HG03460 (cell line): ENCODE measurements around the gene DLGAP5.

Source experiments
- ATAC-seq: cut with Tn5 transposase; IDR thresholded peaks from one replicate; pipeline ENCODE4 v1.9.1; 2021; ENCODE audit not compliant: unreplicated experiment

DLGAP5 gene

GRCh38 chr14:55191203-55192053, at the start of gene DLGAP5:
DLGAP5 (minus strand) TSS chr14:55191585; CDS start chr14:55189179, 2,406 bp downstream.
- peak; percentile 97 for ATAC-seq

DNA sequence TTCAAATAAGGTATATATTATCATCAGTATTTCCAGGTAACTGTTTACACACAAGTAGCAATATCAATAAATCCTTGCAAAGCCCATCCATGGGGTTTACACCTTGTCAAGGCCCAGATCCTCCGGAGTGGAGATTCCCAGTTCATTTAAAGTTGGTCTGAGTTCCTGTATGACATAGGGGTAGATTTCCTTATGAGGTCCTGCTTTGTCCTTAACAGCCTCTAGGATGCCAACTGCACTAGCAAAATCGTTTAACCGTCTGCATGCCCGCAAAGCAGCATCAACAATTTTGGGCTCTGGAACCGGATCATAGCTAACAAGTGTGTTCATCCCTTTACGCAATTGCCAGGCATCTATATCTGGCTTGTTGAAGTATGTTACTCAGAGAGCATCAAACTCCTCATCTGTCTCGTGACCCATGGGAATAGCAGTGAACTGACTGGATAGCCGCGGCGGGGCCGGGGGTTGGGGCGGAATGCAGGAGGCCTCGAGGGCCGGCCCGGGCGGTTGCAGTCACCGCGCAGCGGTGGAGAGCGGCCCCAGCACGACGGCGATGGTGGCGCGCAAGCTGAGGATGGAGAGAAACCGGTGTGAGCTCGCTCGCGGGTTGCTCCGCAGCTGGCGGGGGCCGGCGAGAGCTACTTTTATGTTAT, 49.3 kb upstream of the DLGAP5 start:
- no peak for ATAC-seq

DNA sequence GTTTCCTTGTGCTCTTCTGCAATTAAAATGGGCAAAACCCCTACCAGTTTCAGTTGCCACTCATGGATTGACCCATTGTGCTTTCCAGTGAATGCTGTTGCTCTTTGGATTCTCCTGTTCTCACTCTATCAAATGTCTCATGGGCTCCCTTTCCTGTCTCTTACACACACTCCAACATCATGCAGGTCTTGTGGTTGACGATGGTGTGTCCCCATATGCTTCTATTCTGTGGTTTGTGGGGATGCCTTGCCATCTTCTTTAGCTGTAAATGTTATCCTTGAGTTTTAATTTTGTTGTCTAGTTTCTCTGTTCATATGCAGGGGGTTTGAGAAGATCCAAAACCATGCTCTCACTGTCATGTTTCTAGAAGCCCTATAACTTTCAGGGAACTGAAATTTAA, 47.9 kb upstream of the DLGAP5 start:
- ATAC-seq, result no peak

DNA sequence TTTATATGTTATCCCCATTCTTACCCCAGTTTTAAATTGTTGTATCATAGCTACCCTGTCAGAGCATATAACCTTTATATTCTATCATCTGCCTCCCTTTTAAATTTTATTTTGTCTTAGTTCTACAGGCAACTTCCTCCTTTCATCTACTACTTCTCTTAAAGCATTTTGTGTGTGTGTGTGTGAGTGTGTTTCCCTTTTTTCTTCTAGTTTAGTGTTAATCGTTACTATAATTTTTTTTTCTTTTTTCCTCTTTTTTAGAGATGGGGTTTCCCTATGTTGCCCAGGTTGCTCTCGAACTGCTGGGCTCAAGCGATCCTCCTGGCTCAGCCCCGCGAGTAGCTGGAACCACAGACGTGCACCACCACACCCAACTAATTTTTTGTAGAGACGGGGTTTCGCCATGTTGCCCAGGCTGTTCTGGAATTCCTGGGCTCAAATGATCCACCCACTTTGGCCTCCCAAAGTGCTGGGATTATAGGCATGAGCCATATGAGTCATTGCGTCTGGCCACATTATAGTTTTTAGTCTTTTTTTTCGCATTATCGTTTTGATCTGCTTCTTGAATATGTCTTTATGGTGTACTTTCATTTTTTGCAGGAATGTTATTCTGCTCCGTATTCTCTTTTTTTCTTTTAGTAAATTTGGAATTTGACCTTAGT, 46.8 kb upstream of the DLGAP5 start:
- ATAC-seq, result no peak

GRCh38 chr14:55233591-55233990, 42.2 kb upstream of the DLGAP5 start:
- no peak for ATAC-seq

DNA sequence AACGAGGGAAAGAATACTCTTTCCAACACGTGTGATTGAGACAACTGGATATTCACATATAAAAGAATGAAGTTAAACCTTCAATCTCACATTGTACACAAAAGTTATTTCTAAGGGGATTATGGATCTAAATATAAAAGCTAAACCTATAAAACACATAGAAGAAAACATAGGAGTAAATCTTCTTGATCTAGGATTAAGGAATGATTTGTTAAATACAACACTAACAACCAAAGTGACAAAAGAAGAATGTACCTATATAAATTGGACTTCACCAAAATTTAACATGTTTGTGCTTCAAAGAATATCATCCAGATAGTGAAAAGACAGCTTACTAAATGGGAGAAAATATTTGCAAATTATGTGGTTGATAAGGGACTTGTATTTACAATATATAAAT, 36.9 kb upstream of the DLGAP5 start:
- ATAC-seq, result no peak

DNA sequence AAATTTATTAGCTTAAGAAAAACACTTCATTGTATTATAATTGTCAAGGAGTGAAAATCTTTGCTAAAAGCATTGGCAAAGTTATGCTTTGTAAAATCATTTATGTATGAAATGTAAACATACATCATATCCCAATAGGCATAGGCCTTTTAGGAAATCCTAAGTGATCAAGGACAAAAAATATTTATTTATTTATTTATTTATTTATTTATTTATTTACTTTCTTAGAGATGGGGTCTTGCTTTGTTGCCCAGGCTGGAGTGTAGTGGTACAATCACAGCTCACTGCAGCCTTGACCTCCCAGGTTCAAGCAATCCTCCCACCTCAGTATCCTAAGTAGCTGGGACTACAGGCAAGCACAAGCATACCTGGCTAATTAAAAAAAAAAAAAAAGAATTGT, 32.0 kb upstream of the DLGAP5 start:
- no peak for ATAC-seq

- no peak for ATAC-seq
Observed at GRCh38 chr14:55221968-55222367, 30.6 kb upstream of the DLGAP5 start.

DNA sequence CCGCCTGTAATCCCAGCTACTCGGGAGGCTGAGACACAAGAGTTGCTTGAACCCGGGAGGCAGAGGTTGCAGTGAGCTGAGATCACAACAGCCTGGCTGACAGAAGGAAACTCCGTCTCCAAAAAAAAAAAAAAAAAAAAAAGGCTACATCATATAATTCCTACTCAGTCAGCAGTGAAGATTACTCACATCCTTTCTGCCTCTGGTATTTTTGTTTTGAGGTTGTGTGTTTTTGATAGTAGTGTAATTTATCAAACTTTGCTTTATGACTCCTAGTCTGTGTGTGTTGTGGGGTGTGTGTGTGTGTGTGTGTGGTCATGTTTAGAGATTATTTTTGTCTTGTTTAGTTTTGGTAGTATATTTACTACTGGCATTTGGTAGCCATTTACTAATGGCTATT, 29.8 kb upstream of the DLGAP5 start:
- no peak for ATAC-seq

DNA sequence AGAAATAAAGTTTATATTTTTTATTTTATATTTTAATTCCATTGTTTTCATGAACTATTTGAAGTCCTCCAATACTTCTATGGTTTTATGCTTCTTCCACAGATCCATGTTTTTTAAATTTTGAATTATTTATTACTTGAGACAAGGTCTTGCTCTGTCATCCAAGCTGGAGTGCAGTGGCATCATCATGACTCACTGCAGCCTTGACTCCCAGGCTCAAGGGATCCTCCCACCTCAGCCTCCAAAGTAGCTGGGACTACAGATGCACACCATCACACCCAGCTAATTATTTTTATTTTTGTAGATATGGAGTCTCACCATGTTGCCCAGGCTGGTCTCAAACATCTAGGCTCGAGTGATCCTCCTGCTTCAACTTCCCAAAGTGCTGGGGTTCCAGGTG, 28.8 kb upstream of the DLGAP5 start:
- ATAC-seq, result no peak

DNA sequence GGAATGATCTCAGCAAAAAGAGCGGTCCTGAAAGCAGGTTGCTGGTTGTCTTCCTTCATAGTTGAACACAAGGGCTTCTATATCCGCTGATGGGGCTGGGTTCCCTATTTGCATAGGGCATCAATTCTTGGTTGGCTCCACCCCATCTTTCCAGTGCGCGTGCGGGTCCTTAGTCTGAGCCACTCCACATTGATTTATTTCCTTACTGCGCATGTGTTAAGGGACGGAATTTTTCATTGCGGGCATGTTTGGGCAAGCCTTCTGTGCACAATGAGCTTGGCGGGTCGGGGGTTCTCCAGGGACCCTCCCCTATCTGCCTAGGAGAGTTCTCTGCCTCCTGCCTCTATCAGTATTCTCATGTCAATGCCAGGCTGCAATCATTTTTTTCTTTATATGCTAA, 21.2 kb upstream of the DLGAP5 start:
- ATAC-seq, result no peak

- no peak for ATAC-seq
Observed at GRCh38 chr14:55207832-55208231, 16.4 kb upstream of the DLGAP5 start.

DNA sequence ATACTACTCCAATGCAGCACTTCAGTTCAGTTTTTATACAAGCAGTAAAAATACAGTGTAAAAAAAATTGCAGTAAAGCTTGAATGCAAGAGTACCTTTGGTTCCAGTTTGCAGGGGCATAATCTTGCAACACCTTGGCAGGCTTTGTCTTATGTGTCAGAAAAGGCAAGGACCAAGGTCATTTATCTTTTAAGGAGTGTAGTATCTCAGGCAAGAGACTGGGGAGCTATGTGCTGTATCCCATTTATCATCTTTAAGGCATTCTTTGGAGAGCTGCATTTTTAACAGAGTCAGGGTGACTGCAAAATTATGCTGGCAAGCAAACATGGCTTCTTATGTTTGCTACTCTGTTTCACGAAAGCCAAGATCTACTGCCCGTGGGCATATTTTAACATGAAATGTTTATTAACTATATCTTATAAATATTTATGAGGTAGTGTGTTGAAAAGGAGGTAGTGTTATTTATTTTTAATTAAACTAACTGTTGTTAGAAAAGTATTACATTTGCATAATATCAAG, 14.8 kb upstream of the DLGAP5 start:
- no peak for ATAC-seq

DNA sequence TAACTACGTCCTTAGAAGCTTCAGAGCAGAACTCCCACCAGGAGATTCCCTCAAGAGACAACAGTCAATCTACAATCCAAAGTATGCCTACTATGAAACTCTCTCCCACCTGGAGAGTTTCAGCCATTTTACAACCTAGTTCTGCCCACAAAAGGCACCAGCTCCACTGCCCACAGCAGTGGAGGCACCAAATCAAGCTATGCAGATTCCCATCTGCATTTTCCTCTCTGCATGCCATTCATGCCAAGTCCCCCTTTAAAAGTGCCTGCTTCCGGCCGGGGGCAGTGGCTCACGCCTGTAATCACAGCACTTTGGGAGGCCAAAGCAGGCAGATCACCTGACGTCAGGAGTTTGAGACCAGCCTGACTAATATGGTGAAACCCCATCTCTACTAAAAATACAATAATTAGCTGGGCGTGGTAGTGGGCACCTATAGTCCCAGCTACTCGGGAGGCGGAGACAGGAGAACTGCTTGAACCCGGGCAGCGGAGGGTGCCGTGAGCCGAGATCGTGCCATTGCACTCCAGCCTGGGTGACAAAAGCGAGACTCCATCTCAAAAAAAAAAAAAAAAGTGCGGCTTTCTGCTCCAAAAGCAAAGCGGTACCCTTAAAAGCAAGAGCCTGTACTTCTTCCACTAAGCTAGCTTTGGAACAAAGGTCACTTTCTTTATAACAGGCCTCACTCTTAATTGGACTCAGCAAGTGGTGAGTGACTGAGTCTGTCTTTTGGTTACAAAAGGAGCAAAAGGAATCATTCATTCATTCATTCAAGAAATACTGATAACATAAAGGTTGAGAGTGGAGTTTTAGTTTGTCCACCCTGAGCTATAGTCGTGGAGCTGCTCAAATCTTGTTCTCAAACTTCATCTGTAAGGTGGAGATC, 10.1 kb upstream of the DLGAP5 start:
- no peak for ATAC-seq

- no peak for ATAC-seq
Observed at GRCh38 chr14:55200651-55201050, 9.3 kb upstream of the DLGAP5 start.

DNA sequence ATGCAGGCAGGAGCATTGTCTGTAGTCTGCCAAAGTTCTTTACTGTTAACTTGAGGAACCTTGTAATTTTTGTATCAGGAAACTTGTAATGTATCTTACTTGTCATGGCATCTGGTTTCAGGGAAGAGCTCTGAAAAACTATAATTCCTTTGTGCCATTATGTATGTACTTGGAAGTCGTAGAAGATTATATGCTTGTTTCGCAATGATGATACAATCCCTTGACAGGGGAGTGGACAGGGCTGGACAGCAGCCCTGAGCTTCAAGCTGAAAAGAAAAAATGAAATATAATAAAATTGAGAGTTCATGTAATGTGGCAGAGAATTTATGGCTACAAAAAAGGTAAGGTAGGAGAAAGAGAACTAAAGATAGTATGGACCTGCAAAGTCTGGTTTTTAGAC, 7.4 kb upstream of the DLGAP5 start:
- no peak for ATAC-seq

DNA sequence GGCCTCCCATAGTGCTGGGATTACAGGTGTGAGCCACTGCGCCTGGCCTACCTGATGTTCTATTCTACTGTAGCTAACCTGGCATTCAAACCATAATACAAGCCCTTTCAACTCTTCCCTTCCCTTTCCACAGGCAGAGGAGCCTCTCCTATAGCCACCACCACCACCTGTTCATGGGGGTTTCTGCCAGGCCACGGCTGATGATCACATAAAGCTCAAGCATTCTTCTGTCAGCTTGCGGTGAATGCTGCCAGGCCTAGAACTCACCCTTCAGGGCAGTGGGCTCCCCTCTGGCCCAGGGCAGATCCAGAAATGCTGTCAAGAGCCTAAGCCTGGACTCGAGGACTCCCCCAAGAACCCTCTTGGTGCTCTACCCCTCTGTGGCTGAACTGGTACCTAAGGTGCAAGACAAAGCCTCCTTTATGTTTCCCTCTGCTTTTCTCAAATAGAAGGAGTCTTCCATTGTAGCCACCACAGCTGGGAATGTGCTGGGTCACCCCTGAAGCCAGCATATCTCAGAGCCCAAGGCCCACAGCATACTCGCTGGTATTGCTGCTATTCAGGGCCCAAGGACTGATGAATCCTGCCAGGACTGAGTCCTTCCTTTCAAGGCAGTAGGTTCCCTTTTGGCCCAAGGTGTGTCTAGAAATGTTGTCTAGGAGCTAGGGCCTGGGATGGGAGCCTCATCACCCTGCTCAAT, 3.4 kb upstream of the DLGAP5 start:
- ATAC-seq, result no peak

- ATAC-seq, result no peak
Observed at GRCh38 chr14:55192054-55192621, 753 bp upstream of the DLGAP5 start.

DNA sequence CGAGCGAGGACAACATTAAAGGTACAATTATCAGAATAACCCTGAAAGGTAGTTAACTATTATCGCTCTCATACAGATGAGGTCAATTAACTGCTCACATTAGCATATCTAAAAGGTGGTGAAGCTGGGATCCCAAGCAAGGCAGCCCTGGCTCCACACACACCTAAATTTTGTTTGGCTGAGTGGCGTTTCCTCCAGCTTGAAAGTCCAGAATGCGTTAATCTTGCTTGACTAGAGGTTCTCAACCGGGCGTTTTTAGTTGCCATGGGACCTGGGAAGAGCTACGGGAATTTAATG, 531 bp downstream of the DLGAP5 start:
- ATAC-seq, result no peak

DNA sequence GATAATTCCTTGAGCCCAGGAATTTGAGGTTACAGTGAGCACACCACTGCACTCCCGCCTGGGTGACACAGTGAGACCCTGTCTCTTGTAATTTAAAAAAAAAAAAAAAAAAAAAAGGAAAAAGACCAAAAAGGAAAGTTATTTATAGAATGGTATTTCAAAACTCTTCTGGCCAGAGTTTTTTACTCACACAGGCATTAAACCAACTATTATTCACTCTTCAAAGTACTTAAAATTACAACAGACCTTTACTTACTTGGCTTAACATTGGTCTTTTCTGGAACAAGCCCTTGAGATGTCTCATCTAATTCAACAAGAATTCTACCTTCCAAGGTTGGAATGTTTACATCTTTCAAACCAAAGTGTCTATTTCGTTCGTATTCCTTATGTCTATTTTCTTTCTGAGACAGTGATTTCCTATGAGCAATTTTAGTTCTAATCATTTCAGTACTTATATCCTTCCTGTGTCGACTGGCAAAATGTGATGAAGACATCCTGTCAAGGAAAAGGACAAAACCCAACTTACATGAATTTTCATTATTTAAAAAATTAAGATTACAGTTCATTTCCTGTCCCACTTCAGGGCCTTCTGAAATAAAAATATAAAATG, 2.6 kb downstream of the DLGAP5 start:
- no peak for ATAC-seq
